22Rv1 (cell line): ENCODE data around the gene GPR68.

Experiments used
- CTCF ChIP-seq: fragments of 450-650 bp; IDR thresholded peaks from 2 replicates; pipeline ENCODE4 v1.5.1; 2017; ENCODE audit warnings: mild to moderate bottlenecking
- ZFX ChIP-seq: fragments of 450-650 bp; IDR thresholded peaks from 2 replicates; pipeline ENCODE4 v1.6.1; 2017; ENCODE audit warnings: antibody characterized with exemption, borderline replicate concordance

- TF ChIP-seq CTCF, result no peak
- TF ChIP-seq ZFX, result no peak
These were observed 39.0 kb downstream of the GPR68 start for GRCh38 chr14:91205459-91205858.
